Prostate gland (tissue), 2 donors: ENCODE data around the gene SCGB2B2. TPM values are rescaled to one million over a fixed set of nuclear protein-coding genes. Genes with fewer than 3 reads are reported as not detected.
A peak's percentile ranks its signal among the peaks of the same experiment; 100 is the strongest.
"Not testable (repeated sequence)": the region's sequence is repeated elsewhere in the genome, so short reads cannot be mapped to it uniquely, and the experiment has no call there.

Experiments used
- DNase-seq: peaks from one replicate; pipeline ENCODE4 v3.0.0-alpha.2; 2019; ENCODE audit warnings: low spot score
- H3K27ac ChIP-seq, 2 donors: fragments of 200-600 bp; sonication (generic); 2 replicates each; pipeline ENCODE4 v1.5.1; 2017 to 2019
- H3K27me3 ChIP-seq: fragments of 200-600 bp; sonication (generic); replicated peaks from 2 replicates; pipeline ENCODE4 v1.5.1; 2019; ENCODE audit not compliant: insufficient read depth
- H3K36me3 ChIP-seq, 2 donors: fragments of 200-600 bp; sonication (generic); 1 replicate in 1 of 2; 2 replicates in 1 of 2; pipeline versions ENCODE4 v1.5.1 to v1.8.1; 2017 to 2019
- H3K4me1 ChIP-seq: fragments of 200-600 bp; sonication (generic); replicated peaks from 2 replicates; pipeline ENCODE4 v1.5.1; 2019
- H3K4me3 ChIP-seq, 2 donors: fragments of 200-600 bp; sonication (generic); 2 replicates each; pipeline ENCODE4 v1.5.1; 2017 to 2019
- H3K9me3 ChIP-seq: fragments of 200-600 bp; sonication (generic); 2 replicates; pipeline ENCODE4 v1.5.1; 2017
- CTCF ChIP-seq, 4 experiments: fragments of 200-600 bp in 2 of 4; fragments of 450-650 bp in 2 of 4; sonication (generic) in 2 of 4; IDR thresholded peaks; 1 replicate in 3 of 4; 2 replicates in 1 of 4; pipeline ENCODE4 v1.5.1; 2016 to 2019; ENCODE audit warnings: antibody characterized with exemption in 4 of 4, mild to moderate bottlenecking in 2 of 4, moderate library complexity in 2 of 4
- POLR2A ChIP-seq: fragments of 450-650 bp; IDR thresholded peaks from one replicate; pipeline ENCODE4 v1.6.1; 2016; ENCODE audit warnings: antibody characterized with exemption, mild to moderate bottlenecking
- POLR2AphosphoS5 ChIP-seq: sonication (generic); formaldehyde crosslinking; IDR thresholded peaks from one replicate; pipeline ENCODE4 v1.6.1; 2017; ENCODE audit warnings: antibody characterized with exemption
- WGBS: methylation state at CpG from one replicate; pipeline ENCODE4 v1.1.5; 2018; 5-methylcytosine and 5-hydroxymethylcytosine counted together
- intact Hi-C: fragments of 100-400 bp; cut with DNase I; formaldehyde crosslinking; loops from one replicate; pipeline ENCODE4 v1.14.2; 2022
- total RNA-seq, 2 donors: library from RNA; depleted of rRNA; stranded (reverse); fragments of >200 nt; gene quantifications; one replicate each; pipeline ENCODE4 v1.1.0, GENCODE V29; 2016

SCGB2B2 gene
- total RNA-seq, 2 donors from 2014 or later: 1.2 to 6.3 TPM

DNA sequence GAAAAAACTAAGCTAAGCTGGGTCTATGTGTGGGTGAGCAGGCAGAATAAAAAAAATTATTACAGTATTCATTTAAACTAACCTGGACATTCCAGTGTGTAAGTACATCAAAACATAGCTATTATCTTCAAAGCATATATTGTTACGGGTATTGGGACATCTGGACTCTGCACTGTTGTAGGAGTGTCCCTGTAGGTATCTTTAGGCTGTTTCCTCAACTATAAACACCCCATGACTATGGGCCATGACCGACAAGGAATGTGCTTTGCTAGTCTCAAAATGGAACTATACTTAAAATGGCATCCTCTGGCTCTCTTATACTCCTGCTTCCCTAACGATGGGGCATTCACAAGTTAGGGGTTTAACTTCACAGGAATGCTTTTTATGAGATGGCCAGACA is 3.4 kb downstream of the SCGB2B2 start:
- no peak for TF ChIP-seq POLR2AphosphoS5
- no peak for TF ChIP-seq POLR2A
- TF ChIP-seq CTCF (IDR thresholded peaks at IDR 0.05): no peak
- intact Hi-C loops: loop anchor here (10.0 kb wide), 1 partner anchor 249 kb away; the partner anchor contains the start of gene UBA2
- no peak for DNase-seq
- no peak overlapping the region for H3K27ac ChIP-seq
- WGBS: 64% methylated on average over 3 of the region's 3 CpGs
- H3K4me3 ChIP-seq: no peak overlapping the region
- no peaks in the 10 kb centered on the region for H3K27me3 ChIP-seq
- H3K4me1 ChIP-seq: no peaks in the 10 kb centered on the region
- no peaks in the 10 kb centered on the region for H3K9me3 ChIP-seq
- no peaks in the 10 kb centered on the region for H3K36me3 ChIP-seq

- Histone ChIP-seq H3K4me3 (no peak overlapping the region), H3K27ac (no peak overlapping the region), H3K4me1 (no peaks in the 10 kb centered on the region), H3K9me3 (no peaks in the 10 kb centered on the region), H3K36me3 (no peaks in the 10 kb centered on the region), H3K27me3 (no peaks in the 10 kb centered on the region)
- intact Hi-C loops: loop anchor here (10.0 kb wide), 1 partner anchor 247 kb away; the partner anchor contains the start of gene UBA2
- no peak for DNase-seq
- TF ChIP-seq POLR2AphosphoS5 (no peak), POLR2A (no peak), CTCF (IDR thresholded peaks at IDR 0.05) (no peak)
- WGBS: 95% methylated on average over 3 of the region's 3 CpGs
These were observed 5.0 kb downstream of the SCGB2B2 start for GRCh38 chr19:34671972-34672371.

DNA sequence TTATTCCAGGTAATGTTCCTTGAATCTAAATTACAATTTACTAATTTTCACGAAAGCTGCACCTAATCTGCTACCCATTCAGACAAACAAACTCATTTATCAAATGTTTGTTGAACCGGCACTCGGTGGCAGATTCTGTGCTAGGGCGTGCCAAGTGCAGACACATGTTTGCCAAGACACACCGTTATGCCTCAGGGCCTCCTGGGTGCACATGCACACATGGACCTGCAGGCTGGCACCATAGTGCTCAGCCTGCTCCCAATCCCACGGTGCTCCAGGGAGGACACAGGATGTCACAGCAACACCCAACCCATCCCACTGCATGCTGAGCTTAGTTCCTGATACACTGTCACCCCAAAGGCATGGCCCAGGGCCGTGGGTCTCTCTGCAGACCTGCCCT is 7.7 kb downstream of the SCGB2B2 start:
- H3K4me3 ChIP-seq: no peak overlapping the region
- TF ChIP-seq POLR2AphosphoS5 (no peak), POLR2A (no peak), CTCF (IDR thresholded peaks at IDR 0.05) (no peak)
- no peaks in the 10 kb centered on the region for H3K9me3 ChIP-seq
- intact Hi-C loops: no loop called here
- H3K36me3 ChIP-seq: no peaks in the 10 kb centered on the region
- no peaks in the 10 kb centered on the region for H3K4me1 ChIP-seq
- no peaks in the 10 kb centered on the region for H3K27me3 ChIP-seq
- H3K27ac ChIP-seq: no peak overlapping the region
- 60% methylated on average over 6 of the region's 7 CpGs for WGBS
- peak; percentile 30 for DNase-seq

DNA sequence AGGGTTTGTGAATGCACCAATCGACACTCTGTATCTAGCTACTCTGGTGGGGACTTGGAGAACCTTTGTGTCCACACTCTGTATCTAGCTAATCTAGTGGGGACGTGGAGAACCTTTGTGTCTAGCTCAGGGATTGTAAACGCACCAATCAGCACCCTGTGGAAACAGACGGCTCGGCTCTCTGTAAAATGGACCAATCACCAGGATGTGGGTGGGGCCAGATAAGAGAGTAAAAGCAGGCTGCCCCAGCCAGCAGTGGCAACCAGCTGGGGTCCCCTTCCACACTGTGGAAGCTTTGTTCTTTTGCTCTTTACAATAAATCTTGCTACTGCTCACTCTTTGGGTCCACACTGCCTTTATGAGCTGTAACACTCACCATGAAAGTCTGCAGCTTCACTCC is 8.3 kb downstream of the SCGB2B2 start:
- H3K9me3 ChIP-seq, H3K4me1 ChIP-seq, intact Hi-C loops, H3K36me3 ChIP-seq, DNase-seq, H3K27me3 ChIP-seq, H3K27ac ChIP-seq, H3K4me3 ChIP-seq: not testable (repeated sequence)
- 82% methylated on average over 5 of the region's 5 CpGs for WGBS

GRCh38 chr19:34668077-34668689 is 8.8 kb downstream of the SCGB2B2 start:
- WGBS: 89% methylated on average over 12 of the region's 36 CpGs
- not testable (repeated sequence) for H3K27ac ChIP-seq

DNA sequence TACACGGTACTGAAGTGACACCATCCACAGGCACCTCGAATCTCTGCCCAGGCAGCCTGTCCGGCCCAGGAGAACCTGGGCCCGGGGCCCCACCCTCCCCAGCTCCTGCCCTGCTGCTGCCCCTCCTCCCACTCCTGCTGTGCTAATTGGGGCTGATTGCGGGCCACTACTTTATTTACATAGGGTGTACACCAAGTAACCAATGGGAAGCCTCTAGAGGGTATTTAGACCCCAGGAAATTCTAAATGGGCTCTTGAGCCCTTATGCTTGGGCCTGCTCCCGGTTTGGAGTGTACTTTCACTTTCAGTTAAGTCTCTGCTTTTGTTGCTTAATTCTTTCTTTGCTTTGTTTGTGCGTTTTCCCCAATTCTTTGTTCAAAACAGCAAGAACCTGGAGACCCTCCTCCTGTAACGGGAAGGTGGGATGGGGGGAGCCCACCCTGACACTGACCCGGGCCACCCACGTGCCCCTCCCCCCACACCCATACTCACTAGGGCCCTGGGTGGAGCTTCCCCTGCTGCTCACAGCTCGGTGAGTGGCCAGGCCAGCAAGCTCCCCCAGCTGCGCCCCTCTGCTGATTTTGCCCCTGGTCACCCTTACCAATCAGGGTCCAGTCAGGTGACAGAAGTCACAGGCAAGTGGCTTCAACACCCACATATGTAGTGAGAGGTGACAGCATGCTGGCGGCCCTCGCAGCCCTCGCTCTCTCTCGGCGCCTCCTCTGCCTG is 9.4 kb downstream of the SCGB2B2 start:
- Histone ChIP-seq H3K4me3 (peak overlapping the region in 1 of 2 donors; percentile 21), H3K27ac (peak overlapping the region; percentile 50 to 65), H3K9me3 (no peaks in the 10 kb centered on the region), H3K27me3 (no peaks in the 10 kb centered on the region), H3K4me1 (no peaks in the 10 kb centered on the region), H3K36me3 (no peaks in the 10 kb centered on the region)
- intact Hi-C loops: no loop called here
- WGBS: 59% methylated on average over 17 of the region's 17 CpGs
- no peak for TF ChIP-seq CTCF (IDR thresholded peaks at IDR 0.05)
- no peak for TF ChIP-seq POLR2A
- TF ChIP-seq POLR2AphosphoS5: no peak
- DNase-seq: no peak

More at GRCh38 chr19:34668077-34668689, 8.8 kb downstream of the SCGB2B2 start:
- H3K4me1 ChIP-seq, DNase-seq, H3K36me3 ChIP-seq, H3K27me3 ChIP-seq, H3K4me3 ChIP-seq, intact Hi-C loops, H3K9me3 ChIP-seq: not testable (repeated sequence)
